HEK293 (cell line): ENCODE measurements around the gene LRRN1.

ENCODE experiments used
- CTCF ChIA-PET: fragments of 350-600 bp; formaldehyde crosslinking; extraction: SDS; loops from one replicate; lab custom pipeline; 2021; ENCODE audit warnings: antibody characterized with exemption; lab: Yijun Ruan, JAX
- POLR2A ChIA-PET: fragments of 300-600 bp; formaldehyde crosslinking; extraction: SDS; loops from one replicate; lab custom pipeline; 2020; ENCODE audit warnings: antibody characterized with exemption, inconsistent platforms; lab: Yijun Ruan, JAX
- H3K27ac ChIP-seq: fragments of 200-500 bp; sonication (Bioruptor generic); 2 replicates; pipeline ENCODE4 v1.5.1; 2014; ENCODE audit warnings: low read depth, low read length, control low read depth, inconsistent platforms; ENCODE audit errors: extremely low read depth
- H3K36me3 ChIP-seq, 2 experiments: fragments of 200-500 bp in 1 of 2; sonication (Bioruptor generic) in 1 of 2; 1 replicate in 1 of 2; 2 replicates in 1 of 2; pipeline ENCODE4 v1.5.1; 2014 to 2017; ENCODE audit warnings: inconsistent platforms in 2 of 2, low read length in 2 of 2; ENCODE audit not compliant: control insufficient read depth in 2 of 2, insufficient read depth in 1 of 2
- H3K4me1 ChIP-seq: fragments of 200-500 bp; sonication (Bioruptor generic); 2 replicates; pipeline ENCODE4 v1.5.1; 2014; ENCODE audit warnings: mild to moderate bottlenecking, low read length, inconsistent platforms; ENCODE audit not compliant: control insufficient read depth, insufficient read depth
- H3K4me3 ChIP-seq: 2 replicates; pipeline ENCODE4 v1.5.1; 2011; ENCODE audit warnings: low read depth, mild to moderate bottlenecking, control low read depth, low read length, moderate library complexity
- H3K9me3 ChIP-seq: fragments of 200-500 bp; sonication (Bioruptor generic); 2 replicates; pipeline ENCODE4 v1.5.1; 2014; ENCODE audit warnings: low read depth, low read length, inconsistent platforms; ENCODE audit not compliant: control insufficient read depth, insufficient read depth
- KLF7 ChIP-seq: fragments of 450-650 bp; formaldehyde crosslinking; IDR thresholded peaks from 2 replicates; pipeline ENCODE4 v1.5.1; 2016; ENCODE audit warnings: missing biosample characterization, missing genetic modification characterization, borderline replicate concordance
- MZF1 ChIP-seq: fragments of 450-650 bp; formaldehyde crosslinking; IDR thresholded peaks from 2 replicates; pipeline ENCODE4 v1.5.1; 2017; ENCODE audit warnings: missing biosample characterization, missing genetic modification characterization, borderline replicate concordance
- PRDM1 ChIP-seq: fragments of 450-650 bp; formaldehyde crosslinking; IDR thresholded peaks from 2 replicates; pipeline ENCODE4; 2016; ENCODE audit warnings: missing biosample characterization, missing genetic modification characterization
- SETDB1 ChIP-seq: IDR thresholded peaks from one replicate; pipeline ENCODE4 v1.6.1; 2017; ENCODE audit warnings: mild to moderate bottlenecking, low read length, moderate library complexity, mixed read lengths; ENCODE audit not compliant: insufficient read length
- SP2 ChIP-seq: fragments of 450-650 bp; formaldehyde crosslinking; IDR thresholded peaks from 2 replicates; pipeline ENCODE4 v1.5.1; 2016; ENCODE audit warnings: missing biosample characterization, missing genetic modification characterization
- SP7 ChIP-seq: fragments of 450-650 bp; formaldehyde crosslinking; IDR thresholded peaks from 2 replicates; pipeline ENCODE4 v1.5.1; 2016; ENCODE audit warnings: missing biosample characterization, missing genetic modification characterization
- TCF7L2 ChIP-seq: IDR thresholded peaks from 2 replicates; pipeline ENCODE4 v1.6.1; 2011; ENCODE audit warnings: low read depth, mild to moderate bottlenecking, inconsistent platforms, low read length, moderate library complexity, borderline replicate concordance
- ZBTB20 ChIP-seq: fragments of 450-650 bp; formaldehyde crosslinking; IDR thresholded peaks from 2 replicates; pipeline ENCODE4 v1.5.1; 2016; ENCODE audit warnings: missing biosample characterization, missing genetic modification characterization
- ZFP3 ChIP-seq: fragments of 450-650 bp; formaldehyde crosslinking; IDR thresholded peaks from 2 replicates; pipeline ENCODE4 v1.5.1; 2016; ENCODE audit warnings: low read depth, missing biosample characterization, missing genetic modification characterization
- ZNF121 ChIP-seq: fragments of 450-650 bp; formaldehyde crosslinking; IDR thresholded peaks from 2 replicates; pipeline ENCODE4 v1.5.1; 2016; ENCODE audit warnings: missing biosample characterization, missing genetic modification characterization
- ZNF211 ChIP-seq: fragments of 450-650 bp; formaldehyde crosslinking; IDR thresholded peaks from 2 replicates; pipeline ENCODE4 v1.5.1; 2016; ENCODE audit warnings: low read depth, missing biosample characterization, missing genetic modification characterization
- ZNF426 ChIP-seq: fragments of 450-650 bp; formaldehyde crosslinking; IDR thresholded peaks from 2 replicates; pipeline ENCODE4 v1.5.1; 2017; ENCODE audit warnings: missing biosample characterization, missing genetic modification characterization, mild to moderate bottlenecking, inconsistent platforms, moderate library complexity
- ZNF48 ChIP-seq: fragments of 450-650 bp; formaldehyde crosslinking; IDR thresholded peaks from 2 replicates; pipeline ENCODE4 v1.5.1; 2016; ENCODE audit warnings: missing biosample characterization, missing genetic modification characterization
- ZNF561 ChIP-seq: fragments of 450-650 bp; IDR thresholded peaks from 2 replicates; pipeline ENCODE4 v1.5.1; 2018; ENCODE audit warnings: missing biosample characterization, missing genetic modification characterization, borderline replicate concordance
- ZNF664 ChIP-seq: fragments of 450-650 bp; formaldehyde crosslinking; IDR thresholded peaks from 2 replicates; pipeline ENCODE4 v1.5.1; 2016; ENCODE audit warnings: missing biosample characterization, missing genetic modification characterization
- ZNF670 ChIP-seq: fragments of 450-650 bp; formaldehyde crosslinking; IDR thresholded peaks from 2 replicates; pipeline ENCODE4 v1.5.1; 2016; ENCODE audit warnings: missing biosample characterization, missing genetic modification characterization, low read depth
- ZNF785 ChIP-seq: fragments of 450-650 bp; formaldehyde crosslinking; IDR thresholded peaks from 2 replicates; pipeline ENCODE4 v1.5.1; 2016; ENCODE audit warnings: missing biosample characterization, missing genetic modification characterization
- ZNF830 ChIP-seq: fragments of 450-650 bp; IDR thresholded peaks from 2 replicates; pipeline ENCODE4 v1.5.0; 2018; ENCODE audit warnings: missing biosample characterization, missing genetic modification characterization, low read depth, mild to moderate bottlenecking, moderate library complexity
- ZSCAN23 ChIP-seq: fragments of 450-650 bp; formaldehyde crosslinking; IDR thresholded peaks from 2 replicates; pipeline ENCODE4 v1.5.1; 2016; ENCODE audit warnings: missing biosample characterization, missing genetic modification characterization
- ZSCAN30 ChIP-seq: fragments of 450-650 bp; IDR thresholded peaks from 2 replicates; pipeline ENCODE4 v1.5.1; 2018; ENCODE audit warnings: missing biosample characterization, mild to moderate bottlenecking, missing genetic modification characterization, moderate library complexity
- TF ChIP-seq, protein P1 (sequence below): fragments of 450-650 bp; formaldehyde crosslinking; IDR thresholded peaks from 2 replicates; pipeline ENCODE4 v1.5.1; 2016; ENCODE audit warnings: missing biosample characterization, missing genetic modification characterization
- TF ChIP-seq, protein P2 (sequence below): fragments of 450-650 bp; formaldehyde crosslinking; IDR thresholded peaks from 2 replicates; pipeline ENCODE4 v1.5.1; 2017; ENCODE audit warnings: missing biosample characterization, missing genetic modification characterization
- TF ChIP-seq, protein P3 (sequence below): fragments of 450-650 bp; formaldehyde crosslinking; IDR thresholded peaks from 2 replicates; pipeline ENCODE4 v1.5.1; 2016; ENCODE audit warnings: missing biosample characterization, missing genetic modification characterization
- TF ChIP-seq, protein P4 (sequence below): fragments of 450-650 bp; formaldehyde crosslinking; IDR thresholded peaks from 2 replicates; pipeline ENCODE4 v1.5.1; 2016; ENCODE audit warnings: missing biosample characterization, missing genetic modification characterization
- TF ChIP-seq, protein P5 (sequence below): fragments of 450-650 bp; formaldehyde crosslinking; IDR thresholded peaks from 2 replicates; pipeline ENCODE4 v1.5.1; 2016; ENCODE audit warnings: missing biosample characterization, missing genetic modification characterization
- TF ChIP-seq, protein P6 (sequence below): fragments of 450-650 bp; formaldehyde crosslinking; conservative IDR thresholded peaks from 2 replicates; pipeline ENCODE4 v1.5.1; 2016; ENCODE audit warnings: low read depth, missing biosample characterization, missing genetic modification characterization

Gene LRRN1

DNA sequence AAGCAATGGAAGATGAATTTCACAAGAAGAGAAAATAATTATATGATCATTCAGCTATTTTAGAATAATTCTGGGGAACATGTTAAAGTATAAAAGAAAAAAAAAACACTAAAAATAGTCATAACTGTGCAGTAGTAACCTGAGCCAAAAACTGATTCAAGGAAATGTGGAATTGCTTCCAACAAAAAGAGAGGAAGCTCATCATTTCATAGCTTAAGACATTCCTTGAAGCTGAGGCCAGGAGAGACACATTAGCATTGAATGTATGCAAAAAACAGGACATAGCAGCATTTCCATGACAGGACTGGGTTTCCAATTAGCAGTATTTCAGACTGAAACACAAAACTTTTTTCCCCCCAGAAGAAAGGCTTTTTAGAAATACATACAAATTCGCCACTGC lies 27.7 kb upstream of the LRRN1 start:
- no peaks in the 10 kb centered on the region for H3K4me1 ChIP-seq
- peaks cover 0 to 3% of the 10 kb centered on the region in 2 experiments; a peak in 1 of 3 replicates for H3K36me3 ChIP-seq
- H3K27ac ChIP-seq, result no peak overlapping the region
- no peak for TF ChIP-seq TCF7L2
- TF ChIP-seq, protein P1, sequence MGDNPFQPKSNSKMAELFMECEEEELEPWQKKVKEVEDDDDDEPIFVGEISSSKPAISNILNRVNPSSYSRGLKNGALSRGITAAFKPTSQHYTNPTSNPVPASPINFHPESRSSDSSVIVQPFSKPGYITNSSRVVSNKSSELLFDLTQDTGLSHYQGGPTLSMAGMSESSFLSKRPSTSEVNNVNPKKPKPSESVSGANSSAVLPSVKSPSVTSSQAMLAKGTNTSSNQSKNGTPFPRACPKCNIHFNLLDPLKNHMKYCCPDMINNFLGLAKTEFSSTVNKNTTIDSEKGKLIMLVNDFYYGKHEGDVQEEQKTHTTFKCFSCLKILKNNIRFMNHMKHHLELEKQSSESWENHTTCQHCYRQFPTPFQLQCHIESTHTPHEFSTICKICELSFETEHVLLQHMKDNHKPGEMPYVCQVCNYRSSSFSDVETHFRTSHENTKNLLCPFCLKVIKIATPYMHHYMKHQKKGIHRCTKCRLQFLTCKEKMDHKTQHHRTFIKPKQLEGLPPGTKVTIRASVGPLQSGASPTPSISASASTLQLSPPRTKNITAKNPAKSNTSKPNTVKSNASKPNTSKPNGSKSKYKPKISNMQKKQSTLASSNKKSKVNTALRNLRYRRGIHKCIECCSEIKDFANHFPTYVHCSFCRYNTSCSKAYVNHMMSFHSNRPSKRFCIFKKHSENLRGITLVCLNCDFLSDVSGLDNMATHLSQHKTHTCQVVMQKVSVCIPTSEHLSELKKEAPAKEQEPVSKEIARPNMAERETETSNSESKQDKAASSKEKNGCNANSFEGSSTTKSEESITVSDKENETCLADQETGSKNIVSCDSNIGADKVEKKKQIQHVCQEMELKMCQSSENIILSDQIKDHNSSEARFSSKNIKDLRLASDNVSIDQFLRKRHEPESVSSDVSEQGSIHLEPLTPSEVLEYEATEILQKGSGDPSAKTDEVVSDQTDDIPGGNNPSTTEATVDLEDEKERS (tag by site-specific recombination), result no peak
- no peak for TF ChIP-seq ZSCAN30 (tag by site-specific recombination)
- no peak for TF ChIP-seq ZNF670 (tag by site-specific recombination)
- TF ChIP-seq, protein P2, sequence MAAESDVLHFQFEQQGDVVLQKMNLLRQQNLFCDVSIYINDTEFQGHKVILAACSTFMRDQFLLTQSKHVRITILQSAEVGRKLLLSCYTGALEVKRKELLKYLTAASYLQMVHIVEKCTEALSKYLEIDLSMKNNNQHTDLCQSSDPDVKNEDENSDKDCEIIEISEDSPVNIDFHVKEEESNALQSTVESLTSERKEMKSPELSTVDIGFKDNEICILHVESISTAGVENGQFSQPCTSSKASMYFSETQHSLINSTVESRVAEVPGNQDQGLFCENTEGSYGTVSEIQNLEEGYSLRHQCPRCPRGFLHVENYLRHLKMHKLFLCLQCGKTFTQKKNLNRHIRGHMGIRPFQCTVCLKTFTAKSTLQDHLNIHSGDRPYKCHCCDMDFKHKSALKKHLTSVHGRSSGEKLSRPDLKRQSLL (tag by site-specific recombination), result no peak
- no peak for TF ChIP-seq SP7 (tag by site-specific recombination)
- TF ChIP-seq ZNF121 (tag by site-specific recombination), result no peak
- TF ChIP-seq, protein P3, sequence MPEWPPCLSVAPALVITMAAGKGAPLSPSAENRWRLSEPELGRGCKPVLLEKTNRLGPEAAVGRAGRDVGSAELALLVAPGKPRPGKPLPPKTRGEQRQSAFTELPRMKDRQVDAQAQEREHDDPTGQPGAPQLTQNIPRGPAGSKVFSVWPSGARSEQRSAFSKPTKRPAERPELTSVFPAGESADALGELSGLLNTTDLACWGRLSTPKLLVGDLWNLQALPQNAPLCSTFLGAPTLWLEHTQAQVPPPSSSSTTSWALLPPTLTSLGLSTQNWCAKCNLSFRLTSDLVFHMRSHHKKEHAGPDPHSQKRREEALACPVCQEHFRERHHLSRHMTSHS, result no peak
- TF ChIP-seq KLF7 (tag by site-specific recombination), result no peak
- no peak for TF ChIP-seq ZNF48
- no peak for TF ChIP-seq ZSCAN23 (tag by site-specific recombination)
- no peak for TF ChIP-seq MZF1 (tag by site-specific recombination)
- TF ChIP-seq ZNF664 (tag by site-specific recombination), result no peak
- no peak for TF ChIP-seq ZBTB20 (tag by site-specific recombination)
- no peak for TF ChIP-seq ZNF561 (tag by site-specific recombination)
- no peak for TF ChIP-seq SETDB1
- TF ChIP-seq PRDM1 (tag by site-specific recombination), result no peak
- TF ChIP-seq ZFP3 (tag by site-specific recombination), result no peak
- no peak for TF ChIP-seq ZNF211 (tag by site-specific recombination)
- CTCF ChIA-PET, result no interaction called here
- no peaks in the 10 kb centered on the region for H3K9me3 ChIP-seq
- no peak overlapping the region for H3K4me3 ChIP-seq
- POLR2A ChIA-PET, result no interaction called here

DNA sequence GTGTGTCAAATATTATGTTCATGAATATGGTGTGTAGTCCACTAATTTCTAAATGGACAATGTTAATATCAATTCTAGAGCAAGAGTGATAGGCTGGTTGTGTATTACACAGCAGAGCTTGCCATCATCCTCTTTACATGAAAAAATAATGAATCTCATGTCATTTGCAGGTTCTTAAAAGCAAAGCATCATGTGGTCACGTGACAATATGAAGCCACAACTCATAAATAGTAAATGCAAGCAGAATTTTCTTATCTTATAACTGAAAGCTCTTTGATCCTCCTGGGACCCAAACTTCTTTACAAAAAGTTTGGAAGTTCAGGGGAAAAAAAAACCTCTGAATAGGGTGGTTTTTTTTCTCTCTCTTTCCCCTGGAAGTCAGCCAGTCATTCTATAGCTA lies 26.9 kb upstream of the LRRN1 start:
- CTCF ChIA-PET, result no interaction called here
- no peak overlapping the region for H3K4me3 ChIP-seq
- H3K36me3 ChIP-seq, result peaks cover 0 to 4% of the 10 kb centered on the region in 2 experiments; a peak in 1 of 3 replicates
- no peaks in the 10 kb centered on the region for H3K4me1 ChIP-seq
- H3K9me3 ChIP-seq, result no peaks in the 10 kb centered on the region
- POLR2A ChIA-PET, result no interaction called here
- H3K27ac ChIP-seq, result no peak overlapping the region
- no peak for TF ChIP-seq ZNF426 (tag by site-specific recombination)
- no peak for TF ChIP-seq ZNF785 (tag by site-specific recombination)
- no peak for TF ChIP-seq ZNF830 (tag by site-specific recombination)
- TF ChIP-seq, protein P4, sequence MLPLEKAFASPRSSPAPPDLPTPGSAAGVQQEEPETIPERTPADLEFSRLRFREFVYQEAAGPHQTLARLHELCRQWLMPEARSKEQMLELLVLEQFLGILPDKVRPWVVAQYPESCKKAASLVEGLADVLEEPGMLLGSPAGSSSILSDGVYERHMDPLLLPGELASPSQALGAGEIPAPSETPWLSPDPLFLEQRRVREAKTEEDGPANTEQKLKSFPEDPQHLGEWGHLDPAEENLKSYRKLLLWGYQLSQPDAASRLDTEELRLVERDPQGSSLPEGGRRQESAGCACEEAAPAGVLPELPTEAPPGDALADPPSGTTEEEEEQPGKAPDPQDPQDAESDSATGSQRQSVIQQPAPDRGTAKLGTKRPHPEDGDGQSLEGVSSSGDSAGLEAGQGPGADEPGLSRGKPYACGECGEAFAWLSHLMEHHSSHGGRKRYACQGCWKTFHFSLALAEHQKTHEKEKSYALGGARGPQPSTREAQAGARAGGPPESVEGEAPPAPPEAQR, result no peak
- TF ChIP-seq, protein P5, sequence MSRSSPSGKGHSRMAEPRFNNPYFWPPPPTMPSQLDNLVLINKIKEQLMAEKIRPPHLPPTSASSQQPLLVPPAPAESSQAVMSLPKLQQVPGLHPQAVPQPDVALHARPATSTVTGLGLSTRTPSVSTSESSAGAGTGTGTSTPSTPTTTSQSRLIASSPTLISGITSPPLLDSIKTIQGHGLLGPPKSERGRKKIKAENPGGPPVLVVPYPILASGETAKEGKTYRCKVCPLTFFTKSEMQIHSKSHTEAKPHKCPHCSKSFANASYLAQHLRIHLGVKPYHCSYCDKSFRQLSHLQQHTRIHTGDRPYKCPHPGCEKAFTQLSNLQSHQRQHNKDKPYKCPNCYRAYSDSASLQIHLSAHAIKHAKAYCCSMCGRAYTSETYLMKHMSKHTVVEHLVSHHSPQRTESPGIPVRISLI (tag by site-specific recombination), result no peak
- no peak for TF ChIP-seq SP2
- TF ChIP-seq, protein P6, sequence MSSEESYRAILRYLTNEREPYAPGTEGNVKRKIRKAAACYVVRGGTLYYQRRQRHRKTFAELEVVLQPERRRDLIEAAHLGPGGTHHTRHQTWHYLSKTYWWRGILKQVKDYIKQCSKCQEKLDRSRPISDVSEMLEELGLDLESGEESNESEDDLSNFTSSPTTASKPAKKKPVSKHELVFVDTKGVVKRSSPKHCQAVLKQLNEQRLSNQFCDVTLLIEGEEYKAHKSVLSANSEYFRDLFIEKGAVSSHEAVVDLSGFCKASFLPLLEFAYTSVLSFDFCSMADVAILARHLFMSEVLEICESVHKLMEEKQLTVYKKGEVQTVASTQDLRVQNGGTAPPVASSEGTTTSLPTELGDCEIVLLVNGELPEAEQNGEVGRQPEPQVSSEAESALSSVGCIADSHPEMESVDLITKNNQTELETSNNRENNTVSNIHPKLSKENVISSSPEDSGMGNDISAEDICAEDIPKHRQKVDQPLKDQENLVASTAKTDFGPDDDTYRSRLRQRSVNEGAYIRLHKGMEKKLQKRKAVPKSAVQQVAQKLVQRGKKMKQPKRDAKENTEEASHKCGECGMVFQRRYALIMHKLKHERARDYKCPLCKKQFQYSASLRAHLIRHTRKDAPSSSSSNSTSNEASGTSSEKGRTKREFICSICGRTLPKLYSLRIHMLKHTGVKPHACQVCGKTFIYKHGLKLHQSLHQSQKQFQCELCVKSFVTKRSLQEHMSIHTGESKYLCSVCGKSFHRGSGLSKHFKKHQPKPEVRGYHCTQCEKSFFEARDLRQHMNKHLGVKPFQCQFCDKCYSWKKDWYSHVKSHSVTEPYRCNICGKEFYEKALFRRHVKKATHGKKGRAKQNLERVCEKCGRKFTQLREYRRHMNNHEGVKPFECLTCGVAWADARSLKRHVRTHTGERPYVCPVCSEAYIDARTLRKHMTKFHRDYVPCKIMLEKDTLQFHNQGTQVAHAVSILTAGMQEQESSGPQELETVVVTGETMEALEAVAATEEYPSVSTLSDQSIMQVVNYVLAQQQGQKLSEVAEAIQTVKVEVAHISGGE, result no peak
